Measurements from ENCODE around the gene SV2B.
"Not testable (repeated sequence)": the region's sequence is repeated elsewhere in the genome, so short reads cannot be mapped to it uniquely, and the experiment has no call there.

The SV2B gene, protein sequence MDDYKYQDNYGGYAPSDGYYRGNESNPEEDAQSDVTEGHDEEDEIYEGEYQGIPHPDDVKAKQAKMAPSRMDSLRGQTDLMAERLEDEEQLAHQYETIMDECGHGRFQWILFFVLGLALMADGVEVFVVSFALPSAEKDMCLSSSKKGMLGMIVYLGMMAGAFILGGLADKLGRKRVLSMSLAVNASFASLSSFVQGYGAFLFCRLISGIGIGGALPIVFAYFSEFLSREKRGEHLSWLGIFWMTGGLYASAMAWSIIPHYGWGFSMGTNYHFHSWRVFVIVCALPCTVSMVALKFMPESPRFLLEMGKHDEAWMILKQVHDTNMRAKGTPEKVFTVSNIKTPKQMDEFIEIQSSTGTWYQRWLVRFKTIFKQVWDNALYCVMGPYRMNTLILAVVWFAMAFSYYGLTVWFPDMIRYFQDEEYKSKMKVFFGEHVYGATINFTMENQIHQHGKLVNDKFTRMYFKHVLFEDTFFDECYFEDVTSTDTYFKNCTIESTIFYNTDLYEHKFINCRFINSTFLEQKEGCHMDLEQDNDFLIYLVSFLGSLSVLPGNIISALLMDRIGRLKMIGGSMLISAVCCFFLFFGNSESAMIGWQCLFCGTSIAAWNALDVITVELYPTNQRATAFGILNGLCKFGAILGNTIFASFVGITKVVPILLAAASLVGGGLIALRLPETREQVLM

DNA sequence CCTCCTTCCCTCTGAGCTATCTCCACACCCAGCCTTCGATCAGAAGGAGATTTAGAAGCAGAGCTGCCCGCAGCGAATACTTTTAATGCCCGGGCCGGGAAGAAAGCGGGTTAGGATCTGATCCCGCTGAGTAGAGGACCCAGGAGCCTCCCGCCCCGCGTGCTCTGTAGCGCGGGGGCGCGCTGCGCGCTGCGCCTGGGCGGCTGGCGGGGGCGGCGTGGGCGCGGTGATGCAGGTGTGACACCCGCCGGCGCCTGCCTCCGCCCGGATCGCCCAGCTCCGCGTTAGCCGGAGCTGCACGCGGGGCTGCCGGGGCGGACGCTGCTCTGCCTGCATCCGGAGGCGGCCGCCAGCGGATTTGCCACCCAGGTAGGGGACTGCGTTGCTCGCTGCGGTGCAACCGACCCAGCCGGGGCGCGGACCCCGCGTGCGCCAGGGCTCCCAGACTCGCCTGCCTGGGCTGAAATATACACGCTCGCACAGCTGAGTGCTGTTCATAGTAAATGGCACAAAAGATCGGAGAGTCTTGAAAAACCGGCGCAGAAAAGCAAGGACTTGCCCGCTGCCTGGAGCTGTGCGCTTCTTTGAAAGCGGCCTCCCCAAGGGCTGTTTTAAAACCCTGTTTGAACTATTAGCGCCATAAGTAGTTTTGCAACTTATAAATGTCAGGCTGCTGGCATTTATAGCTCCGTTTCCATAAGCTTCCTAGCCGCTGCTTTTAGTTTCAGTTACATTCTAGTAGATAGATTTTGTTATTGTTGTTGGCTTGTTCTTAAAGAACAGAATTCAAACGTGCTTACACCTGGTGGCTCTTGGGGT, at the start of gene SV2B:
Gene SV2B, plus strand, starts transcription at position 263 of the 819 bp plus-strand sequence. CDS start 126,007 bp downstream, outside the sequence.
- peak; percentile 51 for DNase-seq

DNA sequence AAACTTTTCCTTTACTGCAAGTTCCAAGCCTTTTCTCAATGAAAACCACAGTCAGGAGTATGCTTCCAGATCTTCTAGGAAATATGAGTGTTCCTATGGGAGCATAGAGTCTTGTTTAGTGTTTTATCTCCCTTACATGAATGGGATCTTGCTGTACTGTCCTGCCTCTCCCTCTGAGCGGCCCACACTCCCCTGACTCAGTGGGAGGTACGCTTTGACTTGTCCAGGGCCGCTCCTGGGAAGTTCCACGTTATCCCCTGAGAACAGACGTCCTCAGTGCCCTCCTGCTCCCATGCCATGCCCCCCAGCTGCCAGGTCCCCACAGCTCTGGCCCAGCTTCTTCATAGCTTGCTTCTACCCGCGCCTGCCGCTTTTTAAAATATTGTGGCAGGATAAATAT, 48.8 kb upstream of the SV2B start:
- DNase-seq: no peak

DNA sequence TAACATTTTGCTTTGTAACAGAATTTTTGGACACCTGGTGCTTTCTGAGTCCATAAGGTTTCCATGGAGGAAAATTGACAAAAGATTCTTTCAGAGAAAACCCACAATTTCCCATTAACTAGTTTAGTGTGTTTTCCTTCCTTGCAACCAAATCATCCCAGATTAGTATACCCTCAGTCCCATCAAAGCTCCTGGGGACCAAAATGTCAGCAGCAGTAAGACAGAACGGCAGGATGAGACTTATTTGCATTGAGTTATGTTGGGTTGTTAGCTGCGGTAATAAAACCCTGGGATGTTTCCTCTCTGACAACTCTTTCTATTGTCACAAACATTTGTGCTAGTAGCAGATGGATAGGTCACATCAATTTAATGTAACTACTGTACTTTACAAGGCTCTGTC, 45.2 kb upstream of the SV2B start:
- no peak for DNase-seq

DNA sequence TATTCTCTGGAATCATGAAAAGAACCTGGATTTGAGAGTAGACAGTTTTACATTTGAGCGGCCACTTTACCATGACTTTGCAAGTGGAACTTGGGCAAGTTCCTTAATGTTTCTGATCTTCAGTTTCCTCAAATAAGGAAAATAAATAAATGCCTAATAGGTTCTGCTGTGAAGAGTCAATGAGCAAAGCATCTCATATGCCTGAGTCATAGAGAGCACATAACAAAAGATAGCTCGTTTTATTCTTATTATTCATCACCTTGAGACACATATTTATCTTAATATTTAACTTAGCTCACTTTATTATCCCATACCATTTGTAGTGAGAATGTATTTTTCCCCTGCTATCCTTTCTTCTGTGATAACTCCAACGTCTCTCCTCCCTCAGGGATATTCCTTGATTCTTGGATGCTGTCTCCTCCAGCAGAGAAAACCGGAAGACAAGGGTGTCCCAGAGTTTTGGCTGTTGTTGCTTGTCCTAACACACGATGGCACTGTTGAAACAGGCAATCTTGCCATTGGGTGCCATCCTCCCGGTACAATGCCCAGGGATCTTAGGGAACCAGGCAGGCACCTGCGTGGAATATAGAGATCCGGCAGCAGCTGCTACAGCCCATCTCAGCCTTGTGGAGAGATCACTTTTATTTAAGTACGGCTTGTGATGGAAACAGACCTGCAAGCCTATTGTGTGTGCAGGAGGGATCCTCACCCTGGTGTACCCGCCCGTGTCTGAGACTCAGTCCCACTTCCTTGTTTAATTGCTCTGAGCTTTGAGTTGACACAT, 44.3 kb upstream of the SV2B start:
- peak; percentile 58 for DNase-seq

DNA sequence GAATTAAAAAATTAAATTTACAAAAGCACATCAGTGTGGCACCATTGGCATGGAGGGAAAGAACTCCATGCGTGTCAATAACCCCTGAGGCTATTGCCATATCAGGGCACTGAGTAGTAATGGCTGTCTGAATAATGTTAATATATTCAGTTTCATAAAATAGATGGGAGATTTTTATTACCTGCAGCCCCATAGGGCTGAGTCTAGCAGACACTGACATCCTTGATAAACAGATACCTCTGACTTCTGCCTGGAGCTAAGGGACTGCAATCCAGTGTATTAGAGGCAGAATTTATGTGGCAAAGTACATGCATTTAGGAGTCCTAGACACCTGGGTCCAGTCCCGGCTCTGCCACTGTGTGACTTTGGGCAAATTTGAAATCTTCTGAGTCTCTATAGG, 38.8 kb upstream of the SV2B start:
- no peak for DNase-seq

DNA sequence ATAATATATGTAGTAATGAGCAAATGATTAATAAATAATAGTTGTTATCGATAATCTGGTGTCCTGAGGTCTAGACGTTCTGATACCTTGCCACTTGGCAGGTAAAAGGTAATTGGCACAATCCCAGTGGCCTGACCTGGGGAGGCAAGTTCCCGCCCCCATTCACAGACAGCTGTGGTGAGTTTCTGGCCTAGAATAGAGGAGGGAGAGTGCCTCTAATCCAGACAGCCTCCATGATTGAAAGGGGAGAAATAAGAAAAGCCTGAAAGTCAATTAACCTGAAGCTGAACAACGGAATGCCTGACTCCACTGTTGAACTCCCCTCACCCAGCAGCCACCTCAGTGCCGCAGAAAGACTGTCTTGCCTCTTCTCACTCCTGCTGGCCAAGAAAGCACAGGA, 38.1 kb upstream of the SV2B start:
- no peak for DNase-seq

DNA sequence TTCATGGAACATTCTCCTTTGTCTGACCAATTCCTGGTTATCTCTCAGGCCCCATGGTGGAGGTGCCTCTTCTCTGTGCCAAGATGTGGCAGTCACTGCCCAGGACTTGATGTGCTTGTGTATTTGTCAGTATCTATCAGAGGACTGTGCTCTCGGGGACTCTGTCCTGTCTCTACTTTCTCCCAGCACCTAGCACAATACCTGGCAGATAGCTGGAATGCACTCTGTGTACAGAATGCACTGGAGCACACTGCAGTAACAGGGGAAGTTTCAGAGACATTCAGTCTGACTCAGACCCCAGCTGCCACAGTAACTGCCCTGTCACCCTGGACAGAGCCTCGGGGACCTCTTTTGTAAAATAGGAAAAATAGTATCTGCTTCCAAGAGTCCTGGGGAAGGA, 34.6 kb upstream of the SV2B start:
- DNase-seq: no peak

DNA sequence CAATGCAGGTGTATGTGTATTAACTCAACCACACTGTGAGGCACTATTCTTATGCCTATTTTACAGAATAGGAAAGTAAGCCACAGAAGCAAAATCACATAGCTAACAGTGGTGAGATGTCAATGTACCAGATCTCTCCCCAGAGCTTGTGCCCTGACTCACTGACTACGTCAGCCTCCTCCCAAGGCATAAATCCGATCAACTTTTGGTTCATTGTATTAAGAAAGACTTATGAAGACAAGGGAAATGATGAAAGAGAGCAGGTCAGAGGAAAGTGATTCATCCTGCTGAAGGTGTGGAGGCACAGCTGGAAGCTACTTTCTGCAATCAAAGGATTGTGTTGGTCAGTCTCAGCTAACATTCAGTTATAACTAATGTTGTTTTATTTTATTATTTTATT, 33.0 kb upstream of the SV2B start:
- DNase-seq: no peak

DNA sequence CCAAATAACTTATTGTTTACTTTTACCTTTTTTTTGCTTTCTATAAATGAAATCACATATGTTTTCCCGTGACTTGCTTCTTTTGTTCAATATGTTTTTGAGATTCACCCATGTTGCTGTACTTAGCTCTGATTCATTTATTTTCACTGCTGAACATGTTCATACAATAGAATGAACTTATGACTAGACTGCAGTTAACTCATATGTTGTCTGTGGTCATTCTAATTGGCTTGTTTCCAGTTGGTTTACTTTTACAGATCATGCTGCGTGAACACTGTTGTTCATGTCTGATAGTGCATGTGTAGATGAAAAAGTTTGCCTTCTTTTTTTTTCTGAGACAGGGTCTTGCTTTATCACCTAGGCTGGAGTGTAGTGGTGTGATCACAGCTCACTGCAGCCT, 31.6 kb upstream of the SV2B start:
- no peak for DNase-seq

DNA sequence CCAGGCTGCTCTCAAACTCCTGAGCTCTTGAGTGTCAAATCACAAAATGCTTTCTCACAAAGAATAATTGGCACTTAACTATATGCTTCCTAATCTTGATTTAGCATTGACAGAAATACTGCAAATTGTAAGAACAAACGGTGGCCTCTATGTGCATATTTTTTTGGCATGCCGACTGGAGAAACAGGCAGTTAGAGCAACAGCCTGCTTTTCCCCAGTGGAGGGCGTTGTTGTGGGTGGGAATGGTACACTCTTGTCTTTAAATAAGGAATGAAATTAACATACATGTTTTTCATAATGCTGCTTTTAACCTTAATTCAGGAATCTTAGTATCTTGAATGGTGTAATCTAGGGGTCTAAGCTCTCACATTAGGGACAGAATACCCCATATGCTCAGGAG, 31.1 kb upstream of the SV2B start:
- no peak for DNase-seq

DNA sequence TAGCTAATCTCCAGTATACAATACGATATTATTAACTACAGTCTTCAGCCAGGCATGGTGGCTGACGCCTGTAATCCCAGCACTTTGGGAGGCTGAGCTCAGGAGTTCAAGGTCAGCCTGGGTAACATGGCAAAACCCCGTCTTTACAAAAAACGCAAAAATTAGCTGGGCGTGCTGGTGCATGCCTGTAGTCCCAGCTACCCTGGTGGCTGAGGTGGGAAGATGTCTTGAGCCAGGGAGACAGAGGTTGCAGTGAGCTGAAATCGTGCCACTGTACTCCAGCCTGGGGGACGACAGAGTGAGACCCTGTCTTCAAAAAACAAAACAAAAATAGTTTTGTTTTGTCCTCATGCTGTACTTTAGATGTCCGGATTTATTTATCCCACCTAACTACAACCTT, 29.2 kb upstream of the SV2B start:
- no peak for DNase-seq

DNA sequence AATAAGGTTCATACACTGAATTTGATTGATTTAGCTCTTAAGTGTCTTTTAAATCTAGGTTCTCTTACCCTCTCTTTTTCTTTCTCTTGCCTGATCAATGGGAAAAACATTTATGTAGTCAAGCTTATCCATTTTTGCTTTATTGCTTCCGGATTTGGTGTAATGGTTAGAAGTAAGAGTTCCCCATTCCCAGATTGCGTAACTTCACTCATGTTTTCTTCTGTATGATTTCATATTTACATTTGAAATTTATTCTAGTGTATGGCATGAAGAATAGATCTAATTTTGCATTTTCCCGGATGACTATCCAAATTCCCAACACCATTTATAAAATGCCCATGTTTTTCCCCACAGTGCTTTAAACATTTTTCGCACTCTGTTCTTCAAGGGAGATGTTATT, 27.9 kb upstream of the SV2B start:
- DNase-seq: no peak

DNA sequence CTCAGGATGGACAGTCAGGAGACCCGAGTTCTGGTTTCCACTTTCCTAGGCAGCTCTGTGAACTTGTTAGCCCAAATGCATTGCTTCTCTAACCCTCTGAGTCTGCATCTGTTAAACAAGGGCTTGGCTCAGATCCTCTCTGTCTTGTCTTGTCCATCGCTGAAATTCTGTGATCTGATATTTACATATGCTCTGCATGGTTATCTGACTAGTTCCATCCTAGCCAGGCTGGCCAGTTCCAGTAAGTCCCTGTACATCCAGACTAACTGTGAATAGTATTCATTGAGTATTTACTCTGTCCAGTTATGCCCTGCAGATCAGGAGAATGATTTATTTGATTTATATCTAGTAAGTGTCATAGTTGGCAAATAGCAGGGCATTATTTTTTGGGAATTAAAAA, 27.0 kb upstream of the SV2B start:
- DNase-seq: no peak

DNA sequence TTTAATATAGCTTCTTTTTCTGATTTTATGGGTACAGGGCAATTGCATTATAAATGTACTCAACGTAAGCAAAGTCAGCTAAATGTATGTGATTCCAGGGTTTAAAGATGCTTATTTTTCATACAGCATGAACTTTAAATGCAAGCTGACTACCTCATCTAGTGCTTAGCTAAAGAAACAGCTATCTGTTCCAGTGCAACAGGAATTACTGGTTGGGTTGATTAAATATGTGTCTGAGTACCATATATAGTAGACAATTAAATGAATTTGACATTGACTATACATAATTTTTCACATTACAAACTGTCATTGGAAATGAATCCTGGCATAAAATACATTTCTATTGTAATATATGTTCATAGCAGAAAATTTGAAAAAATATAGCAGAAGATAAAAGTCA, 26.3 kb upstream of the SV2B start:
- no peak for DNase-seq

DNA sequence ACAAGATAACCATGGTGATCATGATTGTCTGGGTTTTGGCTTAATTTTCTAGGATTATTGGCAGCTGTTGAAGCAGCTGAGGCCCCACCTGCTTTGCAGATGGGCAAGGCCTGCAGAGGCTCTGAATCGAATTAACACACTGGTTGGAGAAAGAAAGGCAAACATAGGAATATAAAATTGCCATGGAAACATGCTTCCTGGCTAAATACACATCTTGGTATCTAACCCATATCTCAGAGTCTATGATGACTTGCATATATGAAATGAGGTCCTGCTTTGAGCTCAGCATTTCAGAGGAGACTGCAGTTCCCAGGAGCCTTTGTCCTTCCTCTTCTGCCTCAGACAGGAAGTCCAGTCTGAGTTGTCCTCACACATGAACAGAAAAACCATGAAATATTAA, 24.3 kb upstream of the SV2B start:
- no peak for DNase-seq

DNA sequence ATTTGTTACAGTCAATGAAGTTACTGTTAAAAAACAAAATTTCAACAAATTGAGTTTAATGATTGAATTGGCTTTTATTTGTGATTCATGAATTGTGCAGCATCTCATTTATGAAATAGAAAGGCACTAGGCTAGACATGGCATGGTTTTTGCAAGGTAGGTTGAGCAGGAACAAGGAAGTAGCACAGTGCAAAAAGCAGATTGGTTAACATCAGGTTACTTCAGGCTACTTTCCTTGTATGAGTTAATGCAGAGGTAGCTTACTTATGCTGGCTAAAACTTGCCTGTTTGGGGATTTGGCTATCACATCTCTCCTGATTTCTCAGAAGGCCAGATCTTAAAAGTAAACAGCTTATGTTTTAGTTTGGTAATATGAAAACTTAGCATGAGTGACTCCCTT, 23.0 kb upstream of the SV2B start:
- no peak for DNase-seq

DNA sequence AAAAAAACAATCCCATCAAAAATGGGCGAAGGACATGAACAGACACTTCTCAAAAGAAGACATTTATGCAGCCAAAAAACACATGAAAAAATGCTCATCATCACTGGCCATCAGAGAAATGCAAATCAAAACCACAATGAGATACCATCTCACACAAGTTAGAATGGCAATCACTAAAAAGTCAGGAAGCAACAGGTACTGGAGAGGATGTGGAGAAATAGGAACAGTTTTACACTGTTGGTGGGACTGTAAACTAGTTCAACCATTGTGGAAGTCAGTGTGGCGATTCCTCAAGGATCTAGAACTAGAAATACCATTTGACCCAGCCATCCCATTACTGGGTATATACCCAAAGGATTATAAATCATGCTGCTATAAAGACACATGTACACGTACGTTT, 6.2 kb upstream of the SV2B start:
- DNase-seq: not testable (repeated sequence)

DNA sequence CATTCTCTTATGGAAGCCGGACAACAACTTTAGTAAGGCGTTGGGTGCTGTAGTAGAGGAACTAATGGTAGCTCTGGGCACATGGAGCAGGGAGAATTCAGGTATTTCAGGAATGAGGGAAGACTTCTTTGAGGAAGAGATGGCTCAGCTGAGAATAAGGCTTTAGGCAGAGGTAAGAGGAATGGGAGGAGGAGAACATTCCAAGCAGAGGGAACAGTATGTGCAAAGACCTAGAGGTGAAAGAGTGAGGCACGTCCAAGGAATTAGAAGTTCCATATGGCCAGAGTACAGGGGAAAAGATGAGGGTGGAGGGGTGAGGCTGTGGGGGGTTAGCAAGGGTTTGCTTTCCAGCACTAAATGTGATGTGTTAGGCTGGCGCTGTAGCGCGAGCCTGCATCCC, 1.6 kb upstream of the SV2B start:
- DNase-seq: no peak

DNA sequence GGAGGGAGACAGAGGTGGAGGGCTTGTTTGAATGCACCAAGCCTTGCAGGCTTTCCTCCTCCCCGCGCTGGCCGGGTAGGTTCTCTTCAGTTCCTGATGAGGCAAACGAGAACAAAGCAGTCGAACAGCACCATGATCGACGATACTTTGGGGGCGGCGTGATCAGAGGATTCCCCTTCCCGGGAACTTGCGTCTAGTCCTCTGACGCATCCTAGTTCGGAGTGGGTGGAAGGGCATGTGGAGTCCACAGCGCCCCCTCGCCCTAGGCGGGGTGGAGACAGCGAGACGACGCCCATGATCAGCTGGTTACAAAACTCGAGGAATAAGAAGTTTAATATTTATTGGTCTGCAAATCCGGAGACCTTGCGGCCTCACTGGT, 452 bp upstream of the SV2B start:
- peak; percentile 23 for DNase-seq

DNA sequence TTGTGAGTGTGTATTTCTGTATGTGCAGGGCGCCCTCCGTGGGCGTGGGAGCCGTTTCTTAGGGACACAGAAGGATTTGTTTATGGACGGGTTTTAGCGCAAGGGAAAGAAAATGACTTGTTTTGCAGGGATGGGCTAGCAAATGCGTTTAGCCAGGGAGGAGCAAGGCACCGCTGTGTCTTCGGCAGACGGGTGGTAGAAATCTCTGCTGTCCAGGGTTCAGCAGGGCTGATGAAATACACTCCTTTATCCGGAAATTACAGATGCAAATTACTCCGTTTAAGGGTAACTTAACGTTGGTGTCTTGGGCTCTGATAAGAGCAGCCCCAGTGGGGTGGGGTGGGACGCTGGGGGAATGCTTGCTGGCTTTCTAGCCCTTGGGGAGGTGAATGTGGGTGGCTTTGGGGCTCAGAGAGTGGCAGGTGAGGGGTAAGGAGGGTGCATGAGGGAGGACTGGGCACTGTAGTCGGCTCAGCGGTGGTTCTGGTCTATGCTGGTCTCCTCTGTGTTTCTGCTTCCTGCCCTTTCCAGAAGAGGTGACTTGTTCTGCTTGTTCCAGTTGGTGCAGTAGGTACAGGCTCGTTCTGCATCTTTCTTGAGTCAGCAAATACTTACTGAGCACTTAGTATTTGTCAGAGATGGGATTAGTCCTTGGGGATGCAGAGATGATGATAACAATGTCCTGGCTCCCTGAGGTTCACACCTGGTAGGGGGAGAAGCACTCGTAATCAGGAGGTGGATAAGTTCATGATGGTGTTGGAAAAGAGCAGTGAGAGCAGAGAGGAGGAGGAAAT, 954 bp downstream of the SV2B start:
- DNase-seq: no peak

DNA sequence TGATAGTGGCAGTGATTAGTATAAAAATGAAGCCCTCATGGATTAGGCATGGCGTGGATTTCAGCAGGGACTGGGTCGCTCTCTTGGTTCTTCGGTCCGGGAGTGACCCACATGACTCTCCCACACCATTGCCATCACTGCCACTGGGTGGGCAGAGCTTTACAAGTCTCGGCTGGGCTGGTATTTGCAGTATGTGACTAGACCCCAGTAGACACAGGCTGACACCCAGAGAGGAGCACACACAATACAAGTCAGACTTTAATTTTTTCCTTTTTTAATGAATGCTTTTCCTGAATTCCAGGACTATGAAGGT, 1.5 kb downstream of the SV2B start:
- no peak for DNase-seq
